SK-MEL-5 (cell line): ENCODE measurements around the gene ANXA4. TPM values are rescaled to one million over a fixed set of nuclear protein-coding genes. Genes with fewer than 3 reads are reported as not detected.
"Not testable (repeated sequence)": the region's sequence is repeated elsewhere in the genome, so short reads cannot be mapped to it uniquely, and the experiment has no call there.

ENCODE experiments used
- DNase-seq: peaks from one replicate; pipeline ENCODE4 v3.0.0-alpha.2; 2016; ENCODE audit warnings: low read depth, low spot score
- in situ Hi-C: cut with HindIII; loops from 2 replicates; pipeline ENCODE4 v1.10.0; 2016; ENCODE audit warnings: low sequenced_read_pairs, high pct_unique_total_duplicates, low pct_unique_long_range_greater_than_20kb
- total RNA-seq: library from RNA; depleted of rRNA; stranded (reverse); fragments of >200 nt; shearing (Covaris generic); gene quantifications from 2 replicates; pipeline ENCODE4 v1.2.3, GENCODE V29; 2014

The ANXA4 gene
- total RNA-seq, 1 experiment from 2014 or later, result 24.6 TPM

- no peak for DNase-seq
- in situ Hi-C loops, result no loop called here
These were observed 24.7 kb upstream of the ANXA4 start for GRCh38 chr2:69717186-69717585.

GRCh38 chr2:69717861-69718273 lies 24.1 kb upstream of the ANXA4 start:
- in situ Hi-C loops, result no loop called here
- no peak for DNase-seq

DNA sequence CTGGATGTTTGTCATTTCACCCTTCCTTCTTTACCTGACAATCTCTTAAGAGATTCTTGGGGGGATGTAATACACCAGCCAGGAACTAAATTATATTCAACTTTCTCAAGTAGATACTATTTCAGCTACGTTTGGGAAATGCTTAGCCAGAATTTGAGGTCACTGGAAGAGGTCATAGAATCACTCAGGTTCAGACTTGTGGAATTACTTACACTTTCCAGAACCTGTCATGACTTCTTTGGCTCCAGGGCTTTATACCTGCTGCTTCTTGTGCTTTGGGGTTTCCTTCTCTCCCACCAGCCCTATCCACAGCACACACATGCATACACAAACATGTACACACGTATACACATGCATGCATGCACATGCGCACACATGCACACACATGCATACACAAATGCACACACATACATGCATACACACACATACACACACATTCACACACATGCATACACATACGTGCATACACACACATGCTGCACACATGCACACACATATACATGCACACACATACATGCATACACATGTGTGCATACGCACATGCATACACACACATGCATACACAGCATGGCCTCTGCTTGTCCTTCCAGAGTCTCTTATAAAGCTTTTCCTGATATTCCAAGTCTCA lies 23.5 kb upstream of the ANXA4 start:
- in situ Hi-C loops, result no loop called here
- no peak for DNase-seq

- DNase-seq, result peak; percentile 49
- in situ Hi-C loops, result no loop called here
These were observed 21.5 kb upstream of the ANXA4 start for GRCh38 chr2:69720404-69720803.

DNA sequence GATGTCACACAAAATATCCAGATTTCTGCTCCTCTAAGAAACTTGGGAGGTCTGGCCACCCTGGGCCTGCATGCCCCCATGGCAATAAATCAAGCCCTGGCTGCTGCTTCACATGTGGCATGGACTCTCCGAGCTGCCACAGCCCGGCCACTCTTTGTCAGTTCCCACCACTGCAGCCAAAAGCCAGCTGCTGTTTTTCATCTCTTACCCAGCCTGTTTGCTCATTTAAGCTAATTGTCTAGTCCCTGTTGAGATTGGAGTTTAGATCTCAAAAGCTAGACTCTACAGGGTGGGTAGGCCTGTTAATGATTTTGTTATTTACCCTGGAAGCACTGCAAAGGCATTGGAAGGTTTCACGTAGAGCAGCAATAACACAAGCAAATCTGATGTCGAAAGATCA lies 20.9 kb upstream of the ANXA4 start:
- DNase-seq, result no peak
- in situ Hi-C loops, result no loop called here

- DNase-seq, result no peak
- in situ Hi-C loops, result no loop called here
These were observed 18.1 kb upstream of the ANXA4 start for GRCh38 chr2:69723791-69724190.

GRCh38 chr2:69724540-69725159 lies 17.3 kb upstream of the ANXA4 start:
- DNase-seq, result peak; percentile 87
- in situ Hi-C loops, result no loop called here

- in situ Hi-C loops, result no loop called here
- DNase-seq, result no peak
These were observed 16.1 kb upstream of the ANXA4 start for GRCh38 chr2:69725706-69726360.

DNA sequence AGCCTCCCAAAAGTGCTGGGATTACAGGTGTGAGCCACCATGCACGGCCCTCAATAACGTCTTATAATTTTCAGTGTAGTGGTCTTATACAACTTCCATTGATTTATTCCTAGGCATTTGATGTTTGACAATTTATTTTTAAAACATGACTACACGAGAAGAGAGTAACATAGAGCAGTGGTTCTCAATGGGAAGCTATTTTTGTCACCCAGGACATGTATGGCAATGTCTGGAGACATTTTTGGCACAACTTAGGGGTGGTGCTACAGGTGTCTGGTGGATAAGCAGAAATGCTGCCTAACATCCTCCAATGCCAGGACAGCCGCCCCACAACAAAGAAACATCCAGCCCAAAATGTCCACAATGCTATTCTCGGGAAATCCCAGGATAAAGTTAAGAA lies 12.7 kb upstream of the ANXA4 start:
- DNase-seq, result no peak
- in situ Hi-C loops, result no loop called here

DNA sequence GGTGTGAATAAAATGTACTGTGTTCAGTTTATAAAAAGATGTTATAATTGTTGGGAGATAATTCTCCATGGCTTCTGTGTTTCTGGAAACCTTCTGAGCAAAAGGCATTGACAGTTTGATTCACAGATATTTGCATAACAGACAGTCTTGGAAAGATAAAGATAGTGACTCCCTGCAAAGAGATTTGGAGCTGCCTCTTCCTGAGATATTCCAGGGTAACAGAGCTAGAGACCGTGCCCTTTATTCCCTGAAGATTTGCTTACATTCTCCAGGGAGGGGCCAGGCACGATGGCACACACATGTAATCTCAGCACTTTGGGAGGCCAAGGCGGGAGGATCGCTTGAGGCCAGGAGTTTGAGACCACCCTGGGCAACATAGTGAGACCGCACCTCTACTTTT lies 12.2 kb upstream of the ANXA4 start:
- in situ Hi-C loops, result no loop called here
- no peak for DNase-seq

GRCh38 chr2:69731147-69731970 lies 10.6 kb upstream of the ANXA4 start:
- in situ Hi-C loops, result no loop called here
- DNase-seq, result no peak

- in situ Hi-C loops, result no loop called here
- DNase-seq, result no peak
These were observed 8.4 kb upstream of the ANXA4 start for GRCh38 chr2:69733342-69734034.

DNA sequence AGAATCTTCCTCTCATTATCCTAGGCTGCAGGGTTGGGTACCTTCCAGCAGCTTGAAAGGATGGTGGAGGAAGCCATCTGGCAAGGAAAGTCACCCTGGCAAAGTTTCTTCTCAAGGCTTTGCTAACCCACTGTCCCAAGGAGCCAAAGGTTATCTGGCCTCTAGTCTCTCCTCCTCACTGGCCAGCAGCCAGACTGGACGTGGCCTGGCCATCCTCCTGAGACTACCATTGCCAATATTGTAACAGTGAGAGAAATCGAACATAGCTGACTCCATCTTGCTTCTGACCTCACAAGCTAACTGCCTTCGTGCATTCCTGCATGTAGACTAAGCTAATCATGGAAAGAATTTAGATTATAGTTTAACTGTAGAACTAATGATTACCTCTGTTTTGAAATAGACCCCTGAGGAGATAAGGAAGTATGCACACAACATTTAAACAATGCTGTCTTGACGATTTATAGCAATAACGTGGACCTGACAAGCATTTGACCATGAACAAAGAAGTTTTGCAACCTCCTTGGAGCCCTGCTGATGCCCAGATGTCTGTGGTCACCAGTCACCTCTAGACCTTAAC lies 7.8 kb upstream of the ANXA4 start:
- in situ Hi-C loops, result no loop called here
- DNase-seq, result no peak

DNA sequence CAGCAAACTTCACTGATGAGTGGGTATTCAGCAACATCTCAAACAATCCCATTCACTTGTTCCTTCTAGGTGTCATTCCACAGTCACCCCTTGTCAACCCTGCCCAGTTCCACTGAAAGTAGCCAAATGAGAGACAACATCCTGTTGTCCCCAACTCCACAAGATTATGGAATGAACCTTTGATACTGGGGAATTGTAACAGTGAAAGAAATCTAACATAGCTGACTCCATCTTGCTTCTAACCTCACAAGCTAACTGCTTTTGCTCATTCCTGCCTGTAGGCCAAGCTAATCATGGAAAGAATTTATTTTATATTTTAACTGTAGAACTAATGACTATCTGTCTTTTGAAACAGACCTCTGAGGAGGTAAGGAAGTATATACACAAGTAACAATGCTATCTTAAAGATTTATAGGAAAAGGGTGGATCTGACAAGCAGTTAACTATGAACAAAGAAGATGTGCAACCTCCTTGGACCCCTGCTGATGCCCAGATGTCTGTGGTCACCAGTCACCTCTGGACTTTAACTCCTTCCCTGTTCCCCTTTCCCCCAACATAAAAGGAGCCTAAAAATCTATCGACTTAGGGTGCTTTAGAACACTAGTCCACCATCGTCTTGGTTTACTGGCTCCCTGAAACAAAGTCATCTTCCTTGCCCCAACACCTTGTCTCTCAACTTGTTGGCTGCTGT lies 6.9 kb upstream of the ANXA4 start:
- DNase-seq, result no peak
- in situ Hi-C loops, result no loop called here

- no peak for DNase-seq
- in situ Hi-C loops, result no loop called here
These were observed 6.2 kb upstream of the ANXA4 start for GRCh38 chr2:69735686-69736085.

GRCh38 chr2:69738149-69738548 lies 3.8 kb upstream of the ANXA4 start:
- DNase-seq, in situ Hi-C loops: not testable (repeated sequence)

GRCh38 chr2:69740502-69740951 lies 1.4 kb upstream of the ANXA4 start:
- in situ Hi-C loops, result no loop called here
- DNase-seq, result no peak
